Bronchial epithelial cell (primary cell): Measurements from ENCODE around the gene TRMO. TPM values are rescaled to one million over a fixed set of nuclear protein-coding genes. Genes with fewer than 3 reads are reported as not detected.

ENCODE experiments used
- DNase-seq: peaks from one replicate; pipeline ENCODE4 v3.0.0-alpha.2; 2010; ENCODE audit warnings: low read depth
- FAIRE-seq: peaks from 2 replicates; lab custom pipeline; 2011; peaks lifted over from hg19 to GRCh38; lab: Jason Lieb, UNC
- H3K27me3 ChIP-seq: 2 replicates; pipeline ENCODE4 v1.5.1; 2011; ENCODE audit warnings: low read length; ENCODE audit not compliant: control insufficient read depth, insufficient read depth
- H3K36me3 ChIP-seq: 2 replicates; pipeline ENCODE4 v1.5.1; 2011; ENCODE audit warnings: low read length; ENCODE audit not compliant: control insufficient read depth, insufficient read depth
- H3K4me3 ChIP-seq: 2 replicates; pipeline ENCODE4 v1.5.1; 2011; ENCODE audit warnings: mild to moderate bottlenecking, low read depth, low read length, control low read depth
- total RNA-seq: library from RNA; depleted of rRNA; stranded (reverse); fragments of >200 nt; gene quantifications from 2 replicates; pipeline ENCODE4 v1.2.1, GENCODE V29; 2014
- TF ChIP-seq, protein P1 (sequence below): IDR thresholded peaks from 2 replicates; pipeline ENCODE4 v1.5.1; 2011; ENCODE audit warnings: mild to moderate bottlenecking, moderate library complexity, low read length, control low read depth, inconsistent platforms; ENCODE audit not compliant: insufficient read depth, severe bottlenecking

Gene TRMO
- total RNA-seq, 1 donor from 2014 or later = 25.0 TPM

DNA sequence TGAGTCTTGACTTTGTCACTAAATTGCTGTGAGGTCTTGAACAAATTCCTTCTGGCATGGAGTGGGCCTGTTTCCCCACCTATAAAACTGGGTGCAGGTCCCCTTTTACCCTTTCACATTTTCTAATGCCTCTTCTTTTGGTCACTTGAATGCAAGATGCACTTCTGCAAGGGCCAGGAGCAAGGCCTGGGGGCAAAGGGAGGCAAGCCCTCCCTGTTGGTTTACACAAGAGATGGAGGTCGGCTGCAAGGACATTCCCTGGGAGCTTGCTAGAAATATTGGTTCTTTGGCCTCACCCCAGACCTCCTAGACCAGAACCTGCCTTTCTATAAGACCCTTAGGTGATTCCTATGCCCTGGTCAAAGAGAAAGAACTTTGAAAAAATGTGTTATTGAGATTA, 63.5 kb downstream of the TRMO start:
- Histone ChIP-seq H3K36me3 (no peaks in the 10 kb centered on the region), H3K27me3 (peaks cover 29% of the 10 kb centered on the region), H3K4me3 (no peak overlapping the region)
- DNase-seq (no peak), FAIRE-seq (no peak)
- TF ChIP-seq, protein P1, sequence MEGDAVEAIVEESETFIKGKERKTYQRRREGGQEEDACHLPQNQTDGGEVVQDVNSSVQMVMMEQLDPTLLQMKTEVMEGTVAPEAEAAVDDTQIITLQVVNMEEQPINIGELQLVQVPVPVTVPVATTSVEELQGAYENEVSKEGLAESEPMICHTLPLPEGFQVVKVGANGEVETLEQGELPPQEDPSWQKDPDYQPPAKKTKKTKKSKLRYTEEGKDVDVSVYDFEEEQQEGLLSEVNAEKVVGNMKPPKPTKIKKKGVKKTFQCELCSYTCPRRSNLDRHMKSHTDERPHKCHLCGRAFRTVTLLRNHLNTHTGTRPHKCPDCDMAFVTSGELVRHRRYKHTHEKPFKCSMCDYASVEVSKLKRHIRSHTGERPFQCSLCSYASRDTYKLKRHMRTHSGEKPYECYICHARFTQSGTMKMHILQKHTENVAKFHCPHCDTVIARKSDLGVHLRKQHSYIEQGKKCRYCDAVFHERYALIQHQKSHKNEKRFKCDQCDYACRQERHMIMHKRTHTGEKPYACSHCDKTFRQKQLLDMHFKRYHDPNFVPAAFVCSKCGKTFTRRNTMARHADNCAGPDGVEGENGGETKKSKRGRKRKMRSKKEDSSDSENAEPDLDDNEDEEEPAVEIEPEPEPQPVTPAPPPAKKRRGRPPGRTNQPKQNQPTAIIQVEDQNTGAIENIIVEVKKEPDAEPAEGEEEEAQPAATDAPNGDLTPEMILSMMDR = no peak

DNA sequence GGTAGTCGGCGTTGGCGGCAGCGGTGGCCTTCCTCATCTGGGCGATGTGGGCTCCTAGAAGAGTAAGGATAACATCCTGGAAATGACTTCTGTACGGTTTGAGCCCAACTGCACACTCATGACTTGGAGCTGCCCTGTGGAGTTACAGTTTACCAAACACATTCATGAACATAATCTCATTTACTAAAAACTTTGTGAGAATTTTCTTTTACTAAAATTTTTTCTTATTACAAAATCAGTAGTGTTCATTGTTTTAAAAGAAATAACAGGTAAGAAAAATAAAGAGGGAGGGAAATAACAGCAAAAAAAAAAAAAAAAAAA, 63.9 kb downstream of the TRMO start:
- Histone ChIP-seq H3K27me3 (peaks cover 29% of the 10 kb centered on the region), H3K36me3 (no peaks in the 10 kb centered on the region), H3K4me3 (no peak overlapping the region)
- no peak for FAIRE-seq
- no peak for DNase-seq
- TF ChIP-seq, protein P1 = no peak

DNA sequence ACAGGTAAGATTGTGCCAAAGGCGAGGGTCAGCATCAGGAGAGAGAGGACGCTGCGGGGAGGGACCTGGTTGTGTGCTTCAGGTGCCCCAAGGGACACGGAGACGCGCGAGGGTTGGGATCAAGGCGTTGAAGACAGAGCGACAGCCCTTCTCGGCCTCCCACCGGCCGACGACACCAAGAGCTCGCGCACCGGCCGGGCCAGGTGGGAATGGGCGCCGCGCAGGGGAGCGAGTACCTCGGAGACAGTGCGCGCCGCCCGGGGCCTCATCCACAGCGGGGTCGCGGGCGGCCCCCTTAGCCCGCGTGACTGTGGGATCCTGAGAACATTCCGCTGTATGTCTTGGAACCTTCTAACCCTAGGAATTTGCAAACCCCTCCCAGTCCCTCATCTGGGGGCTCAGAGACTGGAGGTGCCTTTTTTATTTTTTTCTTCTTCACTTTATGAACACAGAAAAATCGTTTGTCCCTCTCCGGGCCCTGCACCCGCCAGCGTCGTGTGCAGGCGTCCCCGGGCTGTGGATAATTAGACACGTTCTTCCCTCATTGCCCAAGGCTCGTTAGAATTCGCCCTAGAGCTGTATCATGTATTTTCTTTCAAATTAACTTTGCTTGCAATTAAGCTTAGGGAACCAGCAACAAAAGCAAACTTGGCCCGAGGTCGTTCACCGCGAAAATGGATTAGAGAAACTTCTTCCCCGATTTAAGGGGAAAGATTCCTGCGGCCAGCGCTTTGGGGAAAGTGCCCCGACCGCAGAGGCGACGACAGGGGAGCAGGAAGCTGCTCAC, 64.5 kb downstream of the TRMO start:
- no peaks in the 10 kb centered on the region for H3K36me3 ChIP-seq
- H3K4me3 ChIP-seq = no peak overlapping the region
- no peak for DNase-seq
- H3K27me3 ChIP-seq = peaks cover 29% of the 10 kb centered on the region
- FAIRE-seq = no peak
- TF ChIP-seq, protein P1 = no peak

DNA sequence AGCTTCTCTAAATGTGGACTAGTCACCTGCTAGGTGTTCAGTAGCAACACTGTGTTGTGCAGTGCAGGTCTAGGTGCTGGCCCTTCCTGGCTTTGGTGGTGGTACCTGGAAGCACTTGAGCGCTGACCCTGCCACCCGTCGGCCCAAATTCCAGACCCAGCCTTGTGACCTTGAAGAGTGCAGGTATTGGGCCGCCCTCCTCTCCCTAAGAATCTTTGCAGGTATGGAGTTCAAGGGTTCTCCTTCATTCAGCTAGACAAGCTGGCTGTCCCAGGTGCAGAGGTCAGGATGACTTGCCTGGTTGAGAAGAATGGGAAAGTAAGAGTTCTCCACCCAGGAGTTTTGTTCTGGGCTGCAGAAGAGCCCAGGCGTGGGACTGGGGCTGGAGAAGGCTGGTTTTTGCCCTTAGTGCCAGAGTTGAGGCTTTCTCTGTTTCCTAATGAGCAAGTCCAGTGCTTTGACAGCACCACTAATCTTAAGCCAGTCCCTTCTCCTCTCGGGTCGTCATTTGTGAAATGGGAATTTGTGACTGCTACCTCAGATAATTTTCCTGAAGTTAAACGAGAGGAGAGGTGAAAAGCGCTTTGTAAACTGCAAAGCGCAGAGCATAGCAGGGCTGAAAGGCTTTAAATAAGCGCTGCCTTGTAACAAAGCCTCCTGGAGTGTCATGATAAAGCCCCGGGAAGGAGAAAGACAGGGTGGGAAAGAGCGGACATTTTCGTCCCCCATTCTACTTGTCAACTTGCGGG, 65.3 kb downstream of the TRMO start:
- no peak for FAIRE-seq
- no peak for DNase-seq
- TF ChIP-seq, protein P1 = no peak
- Histone ChIP-seq H3K36me3 (no peaks in the 10 kb centered on the region), H3K4me3 (no peak overlapping the region), H3K27me3 (peaks cover 37% of the 10 kb centered on the region)

DNA sequence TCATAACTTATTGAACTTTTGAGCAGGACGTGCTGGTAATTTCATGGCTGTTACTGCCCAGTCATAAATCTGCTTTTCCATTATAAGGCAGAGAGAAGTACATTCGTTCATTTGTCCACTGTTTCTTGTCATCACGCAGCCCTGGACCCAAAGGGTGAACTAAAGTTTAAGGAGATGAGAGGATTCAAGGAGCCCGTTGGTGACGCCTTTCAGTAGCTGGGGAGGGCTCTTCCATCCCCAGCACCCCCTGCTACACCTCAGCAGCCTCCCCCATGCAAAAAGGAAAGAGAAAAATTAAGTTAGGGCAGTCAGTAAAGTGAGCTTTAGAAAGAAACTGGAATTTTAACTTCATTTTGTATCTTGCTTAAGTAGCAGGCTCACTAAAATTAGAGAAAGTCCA, 66.4 kb downstream of the TRMO start:
- FAIRE-seq (no peak), DNase-seq (no peak)
- peaks cover 44% of the 10 kb centered on the region for H3K27me3 ChIP-seq
- H3K36me3 ChIP-seq = no peaks in the 10 kb centered on the region
- H3K4me3 ChIP-seq = no peak overlapping the region
- TF ChIP-seq, protein P1 = no peak
